HUES48 (cell line): ENCODE measurements around the gene ECE1.
"Not testable (repeated sequence)": the region's sequence is repeated elsewhere in the genome, so short reads cannot be mapped to it uniquely, and the experiment has no call there.

ENCODE experiments used
- H3K27ac ChIP-seq: one replicate; pipeline ENCODE4 v1.7.0; 2013; ENCODE audit warnings: low read depth, low read length, inconsistent platforms
- H3K27me3 ChIP-seq: 2 replicates; pipeline ENCODE4 v1.6.1; 2013; ENCODE audit warnings: mild to moderate bottlenecking, low read length; ENCODE audit not compliant: control insufficient read depth, insufficient read depth
- H3K36me3 ChIP-seq: 2 replicates; pipeline ENCODE4 v1.6.1; 2013; ENCODE audit warnings: low read length; ENCODE audit not compliant: control insufficient read depth, insufficient read depth
- H3K4me1 ChIP-seq: 2 replicates; pipeline ENCODE4 v1.6.1; 2013; ENCODE audit warnings: mild to moderate bottlenecking, low read length; ENCODE audit not compliant: control insufficient read depth, insufficient read depth
- H3K4me3 ChIP-seq: 2 replicates; pipeline ENCODE4 v1.5.1; 2013; ENCODE audit warnings: mild to moderate bottlenecking, low read depth, low read length
- H3K9ac ChIP-seq: 2 replicates; pipeline ENCODE4 v1.6.1; 2013; ENCODE audit warnings: mild to moderate bottlenecking, low read depth, low read length, moderate library complexity
- H3K9me3 ChIP-seq: 2 replicates; pipeline ENCODE4 v1.6.1; 2013; ENCODE audit warnings: low read length; ENCODE audit not compliant: control insufficient read depth, insufficient read depth

The ECE1 gene

DNA sequence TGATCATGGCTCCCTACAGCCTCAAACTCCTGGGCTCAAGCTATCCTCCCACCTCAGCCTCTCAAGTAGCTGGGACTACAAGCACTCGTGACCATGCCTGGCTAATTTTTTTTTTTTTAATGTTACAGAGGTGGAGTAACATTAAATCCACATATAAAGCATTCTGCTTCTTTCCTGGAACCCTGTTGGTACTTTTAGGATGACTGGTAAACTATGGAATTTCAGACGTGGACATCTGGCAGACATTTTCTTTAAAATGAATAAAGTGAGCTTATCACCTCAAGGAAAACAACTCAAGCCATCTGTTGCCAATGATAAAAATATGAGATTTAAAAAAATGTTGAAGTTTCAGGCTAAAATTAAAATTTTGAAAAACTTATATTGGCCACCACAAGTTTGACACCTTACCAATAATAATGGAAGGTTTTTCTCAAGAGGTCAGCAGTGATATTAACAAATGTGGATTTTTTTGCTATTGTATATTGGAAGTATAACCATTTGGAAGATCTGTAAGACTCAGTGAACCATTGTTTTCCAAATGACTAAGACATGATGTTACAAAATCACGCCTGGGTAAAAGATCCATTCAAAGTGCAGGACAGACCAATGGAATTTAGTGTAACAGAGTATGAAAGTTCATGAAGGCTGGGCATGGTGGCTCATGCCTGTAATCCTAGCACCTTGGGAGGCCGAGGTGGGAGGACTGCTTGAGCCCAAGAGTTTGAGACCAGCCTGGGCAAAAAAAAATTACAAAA, 60.8 kb downstream of the ECE1 start:
- no peaks in the 10 kb centered on the region for H3K9me3 ChIP-seq
- H3K36me3 ChIP-seq, result peaks cover 14% of the 10 kb centered on the region; the same call in 1 of the 2 replicates
- no peaks in the 10 kb centered on the region for H3K27me3 ChIP-seq
- no peak overlapping the region for H3K27ac ChIP-seq
- H3K4me1 ChIP-seq, result no peaks in the 10 kb centered on the region
- no peak overlapping the region for H3K9ac ChIP-seq
- no peak overlapping the region for H3K4me3 ChIP-seq

DNA sequence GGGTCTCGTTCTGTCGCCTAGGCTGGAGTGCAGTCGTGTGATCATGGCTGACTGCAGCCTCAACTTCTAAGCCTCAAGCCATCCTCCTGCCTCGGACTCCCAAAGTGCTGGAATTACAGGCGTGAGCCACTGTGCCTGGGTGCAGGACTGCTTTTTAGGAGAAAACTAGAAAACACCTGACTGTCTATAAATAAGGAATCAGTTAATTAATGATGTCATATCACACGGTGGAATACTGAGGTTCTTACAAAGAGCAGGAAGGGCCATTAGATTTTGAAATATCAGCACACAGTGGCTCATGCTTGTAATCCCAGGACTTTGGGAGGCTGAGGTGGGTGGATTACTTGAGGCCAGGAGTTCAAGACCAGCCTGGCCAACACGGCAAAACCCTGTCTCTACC, 62.0 kb downstream of the ECE1 start:
- not testable (repeated sequence) for H3K4me1 ChIP-seq, H3K27ac ChIP-seq, H3K36me3 ChIP-seq, H3K9me3 ChIP-seq, H3K27me3 ChIP-seq, H3K9ac ChIP-seq, H3K4me3 ChIP-seq

DNA sequence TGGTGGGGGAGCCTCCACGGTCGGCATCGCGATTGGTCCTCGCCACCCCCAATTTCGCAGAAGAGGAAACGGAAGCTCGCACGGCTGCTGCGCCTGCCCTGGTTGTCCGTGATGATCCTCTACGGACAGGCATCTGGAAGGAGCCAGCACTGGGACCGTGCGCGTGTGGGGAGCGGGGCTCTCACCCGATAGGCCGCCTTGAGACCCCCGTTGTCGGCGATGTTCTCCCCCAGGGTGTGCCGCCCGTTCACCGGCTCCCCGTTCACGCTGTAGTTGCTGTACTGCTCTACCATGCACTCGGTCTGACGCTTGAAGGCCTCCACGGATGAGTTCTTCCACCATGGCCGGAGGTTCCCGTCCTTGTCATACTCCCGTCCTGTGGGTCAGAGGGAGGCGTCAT, 65.2 kb downstream of the ECE1 start:
- Histone ChIP-seq H3K27ac (no peak overlapping the region), H3K4me3 (no peak overlapping the region), H3K9ac (no peak overlapping the region), H3K9me3 (no peaks in the 10 kb centered on the region), H3K36me3 (peaks cover 13% of the 10 kb centered on the region; the same call in 1 of the 2 replicates), H3K4me1 (no peaks in the 10 kb centered on the region), H3K27me3 (no peaks in the 10 kb centered on the region)

DNA sequence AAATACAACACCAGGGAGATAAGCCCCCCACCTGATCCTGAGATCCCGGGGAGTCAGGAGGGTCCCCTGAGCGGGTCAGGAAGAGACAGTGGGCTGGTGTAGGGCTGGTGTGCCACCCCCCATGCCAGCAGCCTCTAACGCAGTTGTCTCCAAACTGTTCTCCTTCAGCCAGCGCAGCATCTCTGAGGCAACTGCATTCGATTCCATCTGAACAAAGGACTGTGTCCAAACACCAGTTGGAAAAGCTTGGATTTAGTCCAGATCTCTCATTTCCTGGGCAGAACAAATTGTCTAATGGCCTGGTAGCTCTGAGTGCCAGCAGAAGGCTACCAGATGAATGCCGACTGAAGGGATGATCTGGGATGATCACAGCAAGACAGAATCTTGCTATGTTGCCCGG, 69.4 kb downstream of the ECE1 start:
- H3K27ac ChIP-seq, result no peak overlapping the region
- H3K9ac ChIP-seq, result no peak overlapping the region
- H3K36me3 ChIP-seq, result peaks cover 20% of the 10 kb centered on the region; the same call in 1 of the 2 replicates
- peaks cover 4% of the 10 kb centered on the region; the same call in 1 of the 2 replicates for H3K4me1 ChIP-seq
- no peaks in the 10 kb centered on the region for H3K9me3 ChIP-seq
- no peaks in the 10 kb centered on the region for H3K27me3 ChIP-seq
- H3K4me3 ChIP-seq, result no peak overlapping the region

DNA sequence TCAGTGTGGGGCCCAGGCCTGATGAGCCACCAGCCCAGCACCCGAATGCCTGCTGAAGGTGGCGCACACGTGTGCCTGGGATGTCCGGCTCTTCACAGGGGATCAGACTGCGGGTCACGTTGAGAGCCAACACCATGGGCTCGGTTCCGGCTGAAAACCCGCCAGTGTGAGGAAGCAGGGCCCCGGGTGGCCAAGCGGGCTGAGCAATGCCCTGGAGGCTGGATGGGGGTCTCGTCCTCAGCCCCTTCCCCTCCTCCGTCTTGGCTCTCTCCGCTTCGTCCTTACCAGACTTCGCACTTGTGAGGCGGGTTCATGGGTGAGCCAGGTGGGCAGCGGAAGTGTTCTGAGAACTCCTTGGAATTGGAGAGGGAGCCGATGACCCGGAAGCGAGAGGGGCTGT, 70.6 kb downstream of the ECE1 start:
- H3K9me3 ChIP-seq, result no peaks in the 10 kb centered on the region
- no peak overlapping the region for H3K4me3 ChIP-seq
- H3K4me1 ChIP-seq, result peaks cover 4% of the 10 kb centered on the region; the same call in 1 of the 2 replicates
- H3K36me3 ChIP-seq, result peaks cover 13% of the 10 kb centered on the region; the same call in 1 of the 2 replicates
- no peak overlapping the region for H3K9ac ChIP-seq
- no peaks in the 10 kb centered on the region for H3K27me3 ChIP-seq
- no peak overlapping the region for H3K27ac ChIP-seq

DNA sequence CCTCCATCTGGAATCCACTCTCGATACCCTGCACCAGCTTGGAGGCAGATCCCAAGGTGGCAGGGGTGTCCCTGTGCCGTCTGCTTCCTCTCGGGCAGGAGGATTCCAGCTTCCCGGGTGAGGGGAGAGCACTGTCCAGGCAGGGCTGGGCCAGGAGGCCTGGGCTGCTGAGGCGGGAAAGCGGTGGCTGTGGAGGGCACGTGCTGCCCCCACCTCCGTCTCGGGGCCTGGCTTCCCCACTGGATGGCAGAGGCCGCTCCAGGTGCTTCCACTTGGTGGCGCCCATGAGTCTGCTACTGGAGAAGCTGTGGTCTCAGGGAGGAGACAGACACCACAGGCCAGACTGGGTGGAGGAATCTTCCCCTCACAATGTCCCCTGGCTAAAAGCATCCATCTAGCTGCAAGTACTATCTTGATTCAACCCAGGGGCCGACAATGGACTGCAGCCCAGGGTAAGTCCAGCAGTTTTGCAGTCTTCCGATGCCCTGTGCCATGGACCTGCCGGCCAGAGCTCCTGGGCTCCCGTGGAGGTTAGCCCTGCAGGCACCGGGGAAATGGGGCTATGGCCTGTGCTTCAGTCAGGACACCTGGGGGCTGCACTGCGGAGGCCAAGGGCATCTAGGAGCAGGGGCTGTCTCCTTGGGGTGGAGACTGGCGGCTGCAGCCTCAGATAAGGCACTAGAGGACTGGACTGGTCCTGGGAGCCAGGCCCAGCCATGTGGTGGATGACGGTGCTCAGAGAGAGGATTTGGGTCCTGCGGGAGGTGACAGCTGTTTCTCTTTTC, 72.3 kb downstream of the ECE1 start:
- H3K36me3 ChIP-seq, result peaks cover 13% of the 10 kb centered on the region; the same call in 1 of the 2 replicates
- no peak overlapping the region for H3K4me3 ChIP-seq
- H3K9me3 ChIP-seq, result no peaks in the 10 kb centered on the region
- H3K27ac ChIP-seq, result no peak overlapping the region
- H3K9ac ChIP-seq, result no peak overlapping the region
- H3K4me1 ChIP-seq, result peaks cover 4% of the 10 kb centered on the region; the same call in 1 of the 2 replicates
- no peaks in the 10 kb centered on the region for H3K27me3 ChIP-seq

DNA sequence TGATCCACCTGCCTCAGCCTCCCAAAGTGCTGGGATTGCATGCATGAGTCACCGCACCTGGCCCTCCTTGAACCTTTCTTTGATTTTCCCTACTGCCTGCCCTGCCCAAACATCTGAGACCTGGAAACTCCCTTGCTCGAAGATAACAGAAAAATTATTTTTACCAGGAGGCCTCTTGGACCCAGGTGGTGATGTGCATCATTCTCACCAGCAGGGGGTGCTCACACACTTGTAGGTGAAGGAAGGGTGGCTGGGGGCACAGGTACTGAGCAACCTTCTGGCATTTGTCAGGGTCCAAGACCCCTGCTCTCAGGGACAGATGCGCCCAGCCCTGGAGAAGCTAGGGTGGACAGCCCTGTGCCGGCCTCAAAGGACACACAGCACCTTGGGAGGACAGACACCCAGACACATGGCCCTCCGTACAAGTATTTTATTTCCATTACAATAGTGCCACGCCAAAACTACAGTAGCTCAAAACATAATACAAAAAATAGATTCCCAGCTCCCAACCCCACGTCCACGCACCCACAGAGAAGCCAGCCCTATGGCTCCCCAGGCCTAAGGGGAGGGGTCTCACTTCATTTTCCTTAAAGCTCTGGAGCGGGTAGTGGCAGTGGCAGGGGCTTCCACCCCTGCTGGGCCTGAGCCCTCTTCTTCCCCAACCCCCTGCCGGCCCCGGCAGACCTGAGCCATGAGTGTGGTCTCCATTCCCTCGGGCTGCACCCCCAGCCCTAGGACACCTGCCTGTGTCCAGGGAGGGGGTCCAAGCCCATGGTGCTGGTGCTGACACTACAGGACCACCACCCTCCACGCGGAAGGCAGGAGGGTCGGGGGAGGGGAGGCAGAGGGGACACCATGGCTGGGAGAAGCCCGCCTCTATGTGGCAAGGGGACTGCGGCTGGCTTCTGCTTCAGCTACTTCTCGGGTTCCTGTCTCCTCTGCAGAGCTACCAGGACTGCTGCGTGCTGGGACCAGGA, 73.1 kb downstream of the ECE1 start:
- H3K27me3 ChIP-seq, result no peaks in the 10 kb centered on the region
- peaks cover 4% of the 10 kb centered on the region; the same call in 1 of the 2 replicates for H3K4me1 ChIP-seq
- H3K27ac ChIP-seq, result no peak overlapping the region
- no peak overlapping the region for H3K4me3 ChIP-seq
- H3K9ac ChIP-seq, result no peak overlapping the region
- peaks cover 13% of the 10 kb centered on the region; the same call in 1 of the 2 replicates for H3K36me3 ChIP-seq
- H3K9me3 ChIP-seq, result no peaks in the 10 kb centered on the region

DNA sequence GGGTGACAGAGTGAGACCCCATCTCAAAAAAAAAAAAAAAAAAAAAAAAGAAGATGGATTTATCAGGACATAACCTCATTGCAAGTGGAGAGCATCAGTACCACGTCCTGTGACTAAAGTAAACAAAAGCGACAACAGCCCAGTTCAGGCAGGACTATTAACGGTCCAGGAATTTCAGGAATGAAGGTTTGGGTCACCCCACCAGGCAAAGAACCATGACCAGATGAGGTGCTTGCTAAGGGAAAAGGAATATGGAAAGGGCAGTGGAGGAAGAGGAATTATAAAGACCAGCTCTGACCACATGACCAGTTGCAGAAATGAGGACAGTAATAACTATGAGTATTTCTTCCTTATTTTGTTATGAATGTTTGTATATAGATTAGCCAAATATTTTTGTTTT, 78.1 kb downstream of the ECE1 start:
- Histone ChIP-seq H3K4me3 (no peak overlapping the region), H3K27me3 (no peaks in the 10 kb centered on the region), H3K27ac (no peak overlapping the region), H3K9me3 (no peaks in the 10 kb centered on the region), H3K9ac (no peak overlapping the region), H3K4me1 (no peaks in the 10 kb centered on the region; the same call in 1 of the 2 replicates), H3K36me3 (no peaks in the 10 kb centered on the region)

DNA sequence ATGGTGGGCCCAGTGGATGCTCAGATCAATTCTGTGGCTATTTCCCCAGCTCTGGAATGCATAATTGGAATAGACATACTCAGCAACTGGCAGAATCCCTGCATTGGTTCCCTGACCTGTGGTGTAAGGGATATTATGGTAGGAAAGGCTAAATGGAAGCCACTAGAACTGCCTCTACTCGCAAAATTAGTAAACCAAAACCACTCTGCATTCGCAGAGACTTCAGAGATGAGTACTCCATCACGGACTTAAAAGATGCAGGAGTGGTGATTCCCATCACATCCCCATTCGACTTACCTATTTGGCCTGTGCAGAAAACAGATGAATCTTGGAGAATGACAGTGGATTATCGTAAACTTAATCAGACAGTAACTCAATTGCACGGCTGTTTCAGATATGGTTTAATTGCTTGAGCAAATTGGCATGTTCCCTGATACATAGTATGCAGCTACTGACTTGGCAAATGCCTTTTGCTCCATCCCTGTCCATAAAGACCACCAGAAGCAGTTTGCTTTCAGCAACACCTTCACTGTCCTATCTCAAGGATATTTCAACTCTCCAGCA, 82.0 kb downstream of the ECE1 start:
- not testable (repeated sequence) for H3K9me3 ChIP-seq, H3K27me3 ChIP-seq, H3K4me1 ChIP-seq, H3K36me3 ChIP-seq, H3K27ac ChIP-seq, H3K9ac ChIP-seq, H3K4me3 ChIP-seq

DNA sequence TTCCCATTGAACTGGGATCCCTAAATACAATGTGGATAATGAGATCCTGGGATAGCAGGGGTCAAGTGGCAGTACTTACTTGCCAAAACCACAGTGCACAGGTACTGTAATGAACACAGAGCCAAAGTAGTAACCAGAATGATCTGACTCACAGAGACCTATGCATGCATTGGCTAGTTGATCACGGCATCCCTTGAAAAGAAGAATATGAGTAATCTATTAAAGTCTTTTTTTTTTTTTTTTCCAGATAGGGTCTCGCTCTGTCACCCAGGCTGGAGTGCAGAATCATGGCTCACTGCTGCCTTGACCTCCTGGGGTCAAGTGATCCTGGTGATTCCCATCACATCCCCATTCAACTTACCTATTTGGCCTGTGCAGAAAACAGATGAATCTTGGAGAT, 84.1 kb downstream of the ECE1 start:
- Histone ChIP-seq H3K4me1 (no peaks in the 10 kb centered on the region), H3K27ac (no peak overlapping the region), H3K36me3 (no peaks in the 10 kb centered on the region), H3K9ac (no peak overlapping the region), H3K4me3 (no peak overlapping the region), H3K9me3 (no peaks in the 10 kb centered on the region), H3K27me3 (no peaks in the 10 kb centered on the region)
